ENCODE data around the gene WDR5B. TPM values are rescaled to one million over a fixed set of nuclear protein-coding genes. Genes with fewer than 3 reads are reported as not detected.

WDR5B gene
- total RNA-seq, 4 donors from 2014 or later = 2.7 to 8.3 (median 4.1) TPM

GRCh38 chr3:122435950-122436349 is 20.1 kb upstream of the WDR5B start:
- no peak overlapping the region for H3K27ac ChIP-seq
- peaks cover 0 to 3% (median 0%) of the 10 kb centered on the region in 4 donors for H3K9me3 ChIP-seq
- TF ChIP-seq CTCF (IDR thresholded peaks at IDR 0.05) (no peak), POLR2A (IDR thresholded peaks at IDR 0.05) (no peak)
- no peak overlapping the region for H3K4me3 ChIP-seq
- no peaks in the 10 kb centered on the region for H3K27me3 ChIP-seq
- H3K36me3 ChIP-seq = peaks cover 0 to 82% (median 3%) of the 10 kb centered on the region in 3 donors
- H3K4me1 ChIP-seq = no peaks in the 10 kb centered on the region
- DNase-seq = no peak

DNA sequence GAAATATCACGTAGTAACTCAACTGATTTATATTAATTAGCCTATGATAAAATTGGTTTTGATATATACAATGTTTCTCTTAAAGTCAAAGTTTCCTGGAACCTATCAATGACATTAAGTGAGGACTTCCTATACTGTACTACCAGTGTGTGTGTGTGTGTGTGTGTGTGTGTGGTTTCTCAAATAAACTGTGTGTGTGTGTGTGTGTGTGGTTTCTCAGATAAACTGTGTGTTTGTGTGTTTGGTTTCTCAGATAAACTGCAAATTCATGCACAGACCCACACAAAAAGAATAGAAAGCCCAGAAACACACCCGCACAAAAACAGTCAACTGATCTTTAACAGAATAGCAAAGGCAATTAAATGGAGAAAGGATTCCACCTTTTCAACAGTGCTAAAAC is 14.5 kb upstream of the WDR5B start:
- Histone ChIP-seq H3K4me3 (no peak overlapping the region), H3K27me3 (no peaks in the 10 kb centered on the region), H3K36me3 (peaks cover 0 to 69% (median 0%) of the 10 kb centered on the region in 3 donors), H3K9me3 (no peaks in the 10 kb centered on the region), H3K4me1 (no peaks in the 10 kb centered on the region), H3K27ac (no peak overlapping the region)
- no peak for TF ChIP-seq POLR2A (IDR thresholded peaks at IDR 0.05)
- no peak for TF ChIP-seq CTCF (IDR thresholded peaks at IDR 0.05)
- DNase-seq = no peak

DNA sequence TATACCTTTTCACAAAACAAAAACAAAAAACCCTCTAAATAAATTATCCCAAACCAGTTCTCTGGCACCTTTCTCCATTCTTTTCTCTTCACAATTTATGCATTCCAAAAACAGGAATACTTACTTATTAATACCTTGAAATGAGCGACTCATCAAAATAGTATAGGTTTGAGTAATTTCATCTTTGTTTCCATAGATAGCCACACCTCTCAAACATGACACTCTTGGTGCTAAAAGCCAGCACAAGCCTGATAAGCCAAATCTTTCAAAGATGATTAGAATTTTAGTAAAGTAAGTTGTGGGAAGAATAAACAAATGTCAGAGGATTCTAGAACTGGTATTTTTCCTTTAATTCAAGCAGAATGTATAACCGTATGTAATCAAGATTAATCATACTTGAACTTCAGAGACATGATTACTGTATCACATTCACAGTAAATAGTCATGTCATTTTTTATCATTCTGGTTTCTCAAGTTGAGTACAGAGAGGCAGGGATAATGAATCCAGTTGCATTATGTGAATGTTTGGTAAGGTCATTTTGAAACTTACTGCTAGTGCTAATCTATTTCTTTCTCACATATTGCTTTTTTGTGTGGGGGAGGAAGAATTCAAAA is 12.1 kb upstream of the WDR5B start:
- Histone ChIP-seq H3K36me3 (peaks cover 0 to 71% (median 0%) of the 10 kb centered on the region in 3 donors), H3K9me3 (no peaks in the 10 kb centered on the region), H3K4me1 (no peaks in the 10 kb centered on the region), H3K27me3 (no peaks in the 10 kb centered on the region), H3K4me3 (no peak overlapping the region), H3K27ac (no peak overlapping the region)
- TF ChIP-seq CTCF (IDR thresholded peaks at IDR 0.05) (no peak), POLR2A (IDR thresholded peaks at IDR 0.05) (no peak)
- DNase-seq = no peak

GRCh38 chr3:122421836-122422235 is 6.0 kb upstream of the WDR5B start:
- no peak for TF ChIP-seq POLR2A (IDR thresholded peaks at IDR 0.05)
- TF ChIP-seq CTCF (IDR thresholded peaks at IDR 0.05) = no peak
- Histone ChIP-seq H3K4me1 (peaks cover 0 to 7% (median 1%) of the 10 kb centered on the region in 4 donors), H3K27ac (no peak overlapping the region), H3K9me3 (no peaks in the 10 kb centered on the region), H3K4me3 (no peak overlapping the region), H3K27me3 (no peaks in the 10 kb centered on the region), H3K36me3 (peaks cover 0 to 27% (median 0%) of the 10 kb centered on the region in 3 donors)
- no peak for DNase-seq

GRCh38 chr3:122421101-122421500 is 5.2 kb upstream of the WDR5B start:
- DNase-seq = no peak
- H3K4me3 ChIP-seq = no peak overlapping the region
- H3K9me3 ChIP-seq = no peaks in the 10 kb centered on the region
- H3K27me3 ChIP-seq = no peaks in the 10 kb centered on the region
- TF ChIP-seq POLR2A (IDR thresholded peaks at IDR 0.05) (no peak), CTCF (IDR thresholded peaks at IDR 0.05) (no peak)
- peaks cover 0 to 7% (median 2%) of the 10 kb centered on the region in 4 donors for H3K4me1 ChIP-seq
- H3K36me3 ChIP-seq = peaks cover 0 to 19% (median 0%) of the 10 kb centered on the region in 3 donors
- H3K27ac ChIP-seq = no peak overlapping the region

All from Peyer's patch (tissue), 4 donors.